H9 (cell line): ENCODE results near the gene PI16. TPM values are rescaled to one million over a fixed set of nuclear protein-coding genes. Genes with fewer than 3 reads are reported as not detected.

Experiments
- DNase-seq: peaks from one replicate; pipeline ENCODE4 v3.0.0-alpha.2; 2017
- H2AFZ ChIP-seq: one replicate; pipeline ENCODE4 v1.6.1; 2013; ENCODE audit warnings: mild to moderate bottlenecking, low read length, control low read depth, moderate library complexity
- H2AK5ac ChIP-seq: 2 replicates; pipeline ENCODE4 v1.6.1; 2013; ENCODE audit warnings: low read length, control low read depth, mixed read lengths; ENCODE audit not compliant: insufficient read length
- H2BK120ac ChIP-seq: one replicate; pipeline ENCODE4 v1.6.1; 2013; ENCODE audit warnings: low read depth, mild to moderate bottlenecking, low read length, control low read depth, inconsistent platforms; ENCODE audit not compliant: poor library complexity, severe bottlenecking
- H2BK12ac ChIP-seq: 2 replicates; pipeline ENCODE4 v1.6.1; 2013; ENCODE audit warnings: low read length, control low read depth, mixed read lengths, low read depth; ENCODE audit not compliant: insufficient read length
- H2BK15ac ChIP-seq: 2 replicates; pipeline ENCODE4 v1.6.1; 2013; ENCODE audit warnings: low read depth, low read length, control low read depth
- H2BK20ac ChIP-seq: one replicate; pipeline ENCODE4 v1.6.1; 2013; ENCODE audit warnings: low read depth, mild to moderate bottlenecking, low read length, control low read depth, inconsistent platforms; ENCODE audit not compliant: poor library complexity, severe bottlenecking
- H2BK5ac ChIP-seq: 2 replicates; pipeline ENCODE4 v1.6.1; 2013; ENCODE audit warnings: low read length, control low read depth, mixed read lengths; ENCODE audit not compliant: insufficient read length
- H3K14ac ChIP-seq: 2 replicates; pipeline ENCODE4 v1.6.1; 2013; ENCODE audit warnings: low read length, control low read depth; ENCODE audit not compliant: insufficient read depth
- H3K18ac ChIP-seq: 2 replicates; pipeline ENCODE4 v1.6.1; 2013; ENCODE audit warnings: low read depth, mild to moderate bottlenecking, mixed read lengths, low read length, control low read depth; ENCODE audit not compliant: insufficient read length
- H3K23ac ChIP-seq: 2 replicates; pipeline ENCODE4 v1.6.1; 2013; ENCODE audit warnings: low read length, control low read depth, mixed read lengths, low read depth; ENCODE audit not compliant: insufficient read length
- H3K23me2 ChIP-seq: 2 replicates; pipeline ENCODE4 v1.6.1; 2013; ENCODE audit warnings: low read depth, mild to moderate bottlenecking, mixed read lengths, low read length, control low read depth; ENCODE audit not compliant: insufficient read length, poor library complexity, severe bottlenecking
- H3K27ac ChIP-seq: 2 replicates; pipeline ENCODE4 v1.5.1; 2013; ENCODE audit warnings: low read length, control low read depth, mixed read lengths, low read depth; ENCODE audit not compliant: insufficient read length
- H3K27me3 ChIP-seq: 2 replicates; pipeline ENCODE4 v1.6.1; 2013; ENCODE audit warnings: low read length, control low read depth, inconsistent platforms; ENCODE audit not compliant: insufficient read depth
- H3K4ac ChIP-seq: 2 replicates; pipeline ENCODE4 v1.6.1; 2013; ENCODE audit warnings: low read depth, mild to moderate bottlenecking, control low read depth, inconsistent platforms, low read length, moderate library complexity
- H3K4me1 ChIP-seq: 2 replicates; pipeline ENCODE4 v1.6.1; 2013; ENCODE audit warnings: low read length, control low read depth, inconsistent platforms; ENCODE audit not compliant: insufficient read depth
- H3K4me2 ChIP-seq: 2 replicates; pipeline ENCODE4 v1.6.1; 2013; ENCODE audit warnings: low read length, control low read depth, mixed read lengths; ENCODE audit not compliant: insufficient read length, insufficient read depth
- H3K56ac ChIP-seq: 2 replicates; pipeline ENCODE4 v1.6.1; 2013; ENCODE audit warnings: low read depth, mild to moderate bottlenecking, mixed read lengths, low read length, control low read depth; ENCODE audit not compliant: insufficient read length
- H3K79me1 ChIP-seq: 2 replicates; pipeline ENCODE4 v1.6.1; 2013; ENCODE audit warnings: low read depth, mild to moderate bottlenecking, moderate library complexity, low read length, control low read depth, inconsistent platforms; ENCODE audit not compliant: insufficient read depth, poor library complexity, severe bottlenecking
- H3K79me2 ChIP-seq: 2 replicates; pipeline ENCODE4 v1.6.1; 2013; ENCODE audit warnings: low read length, control low read depth, inconsistent platforms; ENCODE audit not compliant: insufficient read depth
- H3K9ac ChIP-seq: 2 replicates; pipeline ENCODE4 v1.6.1; 2013; ENCODE audit warnings: low read length, control low read depth, mixed read lengths; ENCODE audit not compliant: insufficient read length; ENCODE audit errors: extremely low read depth
- H3K9me3 ChIP-seq: one replicate; pipeline ENCODE4 v1.6.1; 2013; ENCODE audit warnings: low read depth, low read length, inconsistent platforms; ENCODE audit not compliant: control insufficient read depth
- H3T11ph ChIP-seq: one replicate; pipeline ENCODE4 v1.6.1; 2013; ENCODE audit warnings: mild to moderate bottlenecking, low read length, control low read depth, inconsistent platforms
- H4K20me1 ChIP-seq: one replicate; pipeline ENCODE4 v1.6.1; 2013; ENCODE audit not compliant: control insufficient read depth, insufficient read length, insufficient read depth
- H4K5ac ChIP-seq: 2 replicates; pipeline ENCODE4 v1.6.1; 2013; ENCODE audit warnings: low read depth, mild to moderate bottlenecking, mixed read lengths, low read length, control low read depth; ENCODE audit not compliant: insufficient read length
- H4K8ac ChIP-seq: replicated peaks from 2 replicates; pipeline ENCODE4 v1.6.1; 2013; ENCODE audit warnings: low read length, control low read depth, mixed read lengths, low read depth; ENCODE audit not compliant: insufficient read length
- H4K91ac ChIP-seq: 2 replicates; pipeline ENCODE4 v1.6.1; 2013; ENCODE audit warnings: low read depth, mild to moderate bottlenecking, moderate library complexity, mixed read lengths, low read length, control low read depth; ENCODE audit not compliant: insufficient read length
- H3K27ac Mint-ChIP-seq, 3 experiments: 2 replicates in 2 of 3; 3 replicates in 1 of 3; pipeline ENCODE4 v1.8.0; 2020 to 2021; ENCODE audit warnings: mixed read lengths in 3 of 3, mild to moderate bottlenecking in 1 of 3, moderate library complexity in 1 of 3
- H3K27me3 Mint-ChIP-seq: 2 replicates; pipeline ENCODE4 v1.8.0; 2021; ENCODE audit warnings: low read depth, mild to moderate bottlenecking, moderate library complexity, mixed read lengths
- H3K36me3 Mint-ChIP-seq, 3 experiments: 2 replicates in 2 of 3; 3 replicates in 1 of 3; pipeline ENCODE4 v1.8.0; 2020 to 2021; ENCODE audit warnings: low read depth in 3 of 3, mixed read lengths in 3 of 3; ENCODE audit not compliant: insufficient read depth in 1 of 3
- H3K4me1 Mint-ChIP-seq, 2 experiments: 2 replicates each; pipeline ENCODE4 v1.8.0; 2020; ENCODE audit warnings: mixed read lengths in 2 of 2
- H3K4me3 Mint-ChIP-seq, 2 experiments: 2 replicates in 1 of 2; 3 replicates in 1 of 2; pipeline ENCODE4 v1.8.0; 2020 to 2021; ENCODE audit warnings: mild to moderate bottlenecking in 2 of 2, mixed read lengths in 2 of 2, moderate library complexity in 1 of 2
- H3K9me3 Mint-ChIP-seq, 2 experiments: 2 replicates in 1 of 2; 3 replicates in 1 of 2; pipeline ENCODE4 v1.8.0; 2020; ENCODE audit warnings: mild to moderate bottlenecking in 2 of 2, mixed read lengths in 2 of 2, moderate library complexity in 1 of 2
- CTCF ChIP-seq: fragments of 200-600 bp; sonication (generic); conservative IDR thresholded peaks from 3 replicates; pipeline ENCODE4 v1.8.0; 2021; ENCODE audit warnings: antibody characterized with exemption, mild to moderate bottlenecking
- WGBS: extraction: QIAGEN DNeasy Blood & Tissue Kit; methylation state at CpG from one replicate; pipeline ENCODE4 v1.1.7; 2013; ENCODE audit warnings: missing lambda C conversion rate, low lambda C conversion rate, mixed read lengths; ENCODE audit not compliant: insufficient read length; ENCODE audit errors: extremely low coverage; 5-methylcytosine and 5-hydroxymethylcytosine counted together
- total RNA-seq: library from RNA; stranded (reverse); gene quantifications from 2 replicates; pipeline ENCODE4 v1.2.1, GENCODE V29; 2021

Gene PI16
- total RNA-seq, 1 experiment from 2014 or later, result not detected

GRCh38 chr6:36906539-36907325 is 47.8 kb upstream of the PI16 start:
- Histone ChIP-seq H4K20me1 (no peaks in the 10 kb centered on the region), H3K4ac (no peak overlapping the region), H3K18ac (no peak overlapping the region), H3K14ac (no peak overlapping the region), H3K27ac (no peak overlapping the region), H3K56ac (no peak overlapping the region), H3K23me2 (no peaks in the 10 kb centered on the region), H4K8ac (no peak overlapping the region), H2BK15ac (no peak overlapping the region), H2BK120ac (no peak overlapping the region), H2BK5ac (no peak overlapping the region), H4K91ac (no peak overlapping the region), H3K9me3 (no peaks in the 10 kb centered on the region), H3K79me1 (no peaks in the 10 kb centered on the region), H3K79me2 (no peaks in the 10 kb centered on the region), H3K4me1 (peaks cover 2% of the 10 kb centered on the region; the same call in 1 of the 2 replicates), H3K4me2 (no peak overlapping the region), H4K5ac (no peak overlapping the region), H2BK12ac (no peak overlapping the region), H2BK20ac (no peak overlapping the region), H3K23ac (no peak overlapping the region), H3T11ph (no peak overlapping the region), H3K27me3 (no peaks in the 10 kb centered on the region), H2AFZ (no peak overlapping the region), H3K9ac (no peak overlapping the region), H2AK5ac (no peak overlapping the region)
- Mint-ChIP-seq H3K27me3 (no peaks in the 10 kb centered on the region), H3K4me3 (no peak overlapping the region), H3K4me1 (peaks cover 0 to 6% of the 10 kb centered on the region in 2 experiments; a peak in 2 of 4 replicates), H3K9me3 (no peaks in the 10 kb centered on the region), H3K27ac (no peak overlapping the region; a peak in 1 of 7 replicates), H3K36me3 (peaks cover 0 to 6% (median 4%) of the 10 kb centered on the region in 3 experiments; a peak in 2 of 7 replicates)
- WGBS, result no CpG with 5 or more reads among the region's 2 CpGs
- no peak for DNase-seq
- TF ChIP-seq CTCF, result no peak
